ENCODE measurements around the gene CD300LF. TPM values are rescaled to one million over a fixed set of nuclear protein-coding genes. Genes with fewer than 3 reads are reported as not detected.

Gene CD300LF
- total RNA-seq, 1 experiment from 2014 or later, result not detected

DNA sequence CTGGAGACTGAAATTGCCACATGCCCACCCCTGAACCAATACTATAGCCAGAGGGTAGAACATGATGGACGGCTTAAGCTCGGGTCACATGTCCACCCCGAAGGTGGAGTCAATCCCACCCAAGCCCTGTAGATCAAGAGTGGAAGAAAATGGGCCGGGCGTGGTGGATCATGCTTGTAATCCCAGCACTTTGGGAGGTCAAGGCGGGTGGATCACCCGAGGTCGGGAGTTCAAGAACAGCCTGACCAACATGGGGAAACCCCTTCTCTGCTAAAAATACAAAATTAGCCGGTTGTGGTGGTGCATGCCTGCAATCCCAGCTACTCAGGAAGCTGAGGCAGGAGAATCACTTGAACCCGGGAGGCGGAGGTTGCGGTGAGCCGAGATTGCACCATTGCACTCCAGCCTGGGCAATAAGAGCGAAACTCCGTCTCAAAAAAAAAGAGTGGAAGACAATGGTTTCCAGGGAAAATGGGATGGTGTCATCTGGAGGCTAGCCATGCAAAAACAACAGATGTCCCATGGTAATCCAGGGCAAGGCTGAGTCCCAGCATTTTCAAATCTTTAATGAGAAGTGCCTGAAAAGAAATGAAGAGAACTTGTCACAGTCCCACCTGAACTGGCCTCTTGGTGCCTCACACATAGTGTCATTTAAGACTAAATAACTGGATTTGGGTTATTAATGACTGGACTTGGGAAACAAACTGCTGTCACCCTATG lies 30.1 kb downstream of the CD300LF start:
- Histone ChIP-seq H3K4me3 (ENCODE audit: low read length) (no peak overlapping the region), H3K9ac (ENCODE audit: low read length) (no peak overlapping the region), H3K27ac (ENCODE audit: low read length) (no peak overlapping the region)

DNA sequence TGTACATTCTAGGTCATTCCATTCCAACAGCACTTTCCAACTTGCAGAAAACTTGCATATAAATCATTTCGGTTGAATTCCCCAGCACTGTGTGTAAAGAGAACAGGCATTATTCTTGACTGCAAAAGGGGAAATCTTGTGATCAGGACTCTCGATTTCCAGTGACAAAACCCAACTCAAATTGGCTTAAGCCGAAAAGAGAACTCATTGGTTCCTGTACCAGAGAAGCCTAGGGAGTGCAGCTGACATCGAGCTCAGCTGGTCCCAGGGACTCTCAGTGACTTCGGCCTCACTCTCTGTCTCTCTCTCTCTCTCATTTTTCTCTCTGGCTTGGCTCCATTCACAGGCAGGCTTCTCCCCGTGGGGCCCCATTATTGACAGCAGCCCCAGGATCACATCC lies 30.7 kb downstream of the CD300LF start:
- Histone ChIP-seq H3K9me3 (ENCODE audit: low read length) (no peaks in the 10 kb centered on the region), H3K27ac (ENCODE audit: low read length) (no peak overlapping the region), H3K4me3 (ENCODE audit: low read length) (no peak overlapping the region), H3K9me2 (replicated peaks; ENCODE audit: insufficient read depth, low read length) (no peaks in the 10 kb centered on the region), H3K9ac (ENCODE audit: low read length) (no peak overlapping the region), H3K79me2 (ENCODE audit: low read length) (no peaks in the 10 kb centered on the region), H4K20me1 (ENCODE audit: insufficient read depth, low read depth, low read length) (no peaks in the 10 kb centered on the region), H3K27me3 (ENCODE audit: low read length) (no peaks in the 10 kb centered on the region), H3K4me2 (ENCODE audit: low read depth, low read length, poor library complexity, severe bottlenecking) (no peak overlapping the region), H3K36me3 (ENCODE audit: insufficient read depth, low read length) (no peaks in the 10 kb centered on the region), H2AFZ (ENCODE audit: low read length) (no peak overlapping the region), H3K4me1 (ENCODE audit: low read length) (peaks cover 15% of the 10 kb centered on the region)
- DNase-seq, result no peak

More for the DNA sequence above, 30.1 kb downstream of the CD300LF start:
- no peaks in the 10 kb centered on the region for H3K79me2 ChIP-seq (ENCODE audit: low read length)
- H3K9me2 ChIP-seq (replicated peaks; ENCODE audit: insufficient read depth, low read length), result no peaks in the 10 kb centered on the region
- H3K27me3 ChIP-seq (ENCODE audit: low read length), result no peaks in the 10 kb centered on the region
- H3K36me3 ChIP-seq (ENCODE audit: insufficient read depth, low read length), result no peaks in the 10 kb centered on the region
- peaks cover 15% of the 10 kb centered on the region for H3K4me1 ChIP-seq (ENCODE audit: low read length)
- H4K20me1 ChIP-seq (ENCODE audit: insufficient read depth, low read depth, low read length), result no peaks in the 10 kb centered on the region
- H2AFZ ChIP-seq (ENCODE audit: low read length), result no peak overlapping the region
- DNase-seq, result no peak
- no peak overlapping the region for H3K4me2 ChIP-seq (ENCODE audit: low read depth, low read length, poor library complexity, severe bottlenecking)
- H3K9me3 ChIP-seq (ENCODE audit: low read length), result no peaks in the 10 kb centered on the region

DNA sequence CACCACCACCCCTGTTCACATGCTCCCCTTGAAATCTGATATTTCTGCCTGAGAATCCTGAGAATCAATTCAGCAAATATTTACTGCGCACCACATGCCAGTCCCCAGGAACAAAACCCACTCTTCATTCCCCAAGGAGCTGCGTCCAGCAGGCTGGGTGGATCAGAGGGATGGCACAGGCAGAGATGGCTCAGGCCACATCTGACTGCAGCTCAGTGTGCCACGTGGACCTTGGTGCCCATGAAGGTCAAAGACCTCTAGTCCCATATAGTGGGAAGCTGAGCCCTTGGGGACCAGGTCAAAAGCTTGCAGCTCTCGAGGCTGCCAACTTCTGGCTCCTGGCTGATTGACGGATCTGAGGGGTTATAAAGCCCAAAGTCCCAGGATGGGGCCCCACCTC lies 31.8 kb downstream of the CD300LF start:
- DNase-seq, result no peak
- Histone ChIP-seq H4K20me1 (ENCODE audit: insufficient read depth, low read depth, low read length) (no peaks in the 10 kb centered on the region), H3K9ac (ENCODE audit: low read length) (no peak overlapping the region), H2AFZ (ENCODE audit: low read length) (no peak overlapping the region), H3K27ac (ENCODE audit: low read length) (no peak overlapping the region), H3K4me1 (ENCODE audit: low read length) (peaks cover 15% of the 10 kb centered on the region), H3K4me3 (ENCODE audit: low read length) (no peak overlapping the region), H3K79me2 (ENCODE audit: low read length) (no peaks in the 10 kb centered on the region), H3K9me3 (ENCODE audit: low read length) (no peaks in the 10 kb centered on the region), H3K4me2 (ENCODE audit: low read depth, low read length, poor library complexity, severe bottlenecking) (no peak overlapping the region), H3K9me2 (replicated peaks; ENCODE audit: insufficient read depth, low read length) (no peaks in the 10 kb centered on the region), H3K27me3 (ENCODE audit: low read length) (no peaks in the 10 kb centered on the region), H3K36me3 (ENCODE audit: insufficient read depth, low read length) (no peaks in the 10 kb centered on the region)

DNA sequence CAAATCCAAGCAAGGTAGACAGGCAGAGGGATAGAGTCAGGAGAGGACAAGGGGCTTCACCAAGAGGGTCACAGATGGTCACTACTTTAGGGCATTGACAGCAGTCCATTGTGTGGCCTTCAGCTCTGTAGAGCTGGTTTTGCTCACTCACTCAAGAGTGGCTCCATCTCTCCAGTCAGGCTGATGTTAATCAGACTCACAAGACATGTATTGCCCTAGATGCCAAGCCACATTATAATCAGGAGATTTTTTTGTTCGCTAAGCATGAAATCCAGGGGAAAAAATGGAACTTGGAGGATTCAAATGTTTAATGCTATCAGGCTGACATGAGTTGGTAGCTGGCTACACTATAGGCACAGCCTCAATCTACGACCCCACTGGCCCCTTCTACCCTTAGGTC lies 32.5 kb downstream of the CD300LF start:
- Histone ChIP-seq H3K9ac (ENCODE audit: low read length) (no peak overlapping the region), H3K4me2 (ENCODE audit: low read depth, low read length, poor library complexity, severe bottlenecking) (no peak overlapping the region), H3K36me3 (ENCODE audit: insufficient read depth, low read length) (no peaks in the 10 kb centered on the region), H3K79me2 (ENCODE audit: low read length) (no peaks in the 10 kb centered on the region), H3K9me3 (ENCODE audit: low read length) (no peaks in the 10 kb centered on the region), H3K4me3 (ENCODE audit: low read length) (no peak overlapping the region), H3K4me1 (ENCODE audit: low read length) (peaks cover 15% of the 10 kb centered on the region), H2AFZ (ENCODE audit: low read length) (no peak overlapping the region), H3K27me3 (ENCODE audit: low read length) (no peaks in the 10 kb centered on the region), H3K27ac (ENCODE audit: low read length) (no peak overlapping the region), H4K20me1 (ENCODE audit: insufficient read depth, low read depth, low read length) (no peaks in the 10 kb centered on the region), H3K9me2 (replicated peaks; ENCODE audit: insufficient read depth, low read length) (no peaks in the 10 kb centered on the region)
- DNase-seq, result no peak

DNA sequence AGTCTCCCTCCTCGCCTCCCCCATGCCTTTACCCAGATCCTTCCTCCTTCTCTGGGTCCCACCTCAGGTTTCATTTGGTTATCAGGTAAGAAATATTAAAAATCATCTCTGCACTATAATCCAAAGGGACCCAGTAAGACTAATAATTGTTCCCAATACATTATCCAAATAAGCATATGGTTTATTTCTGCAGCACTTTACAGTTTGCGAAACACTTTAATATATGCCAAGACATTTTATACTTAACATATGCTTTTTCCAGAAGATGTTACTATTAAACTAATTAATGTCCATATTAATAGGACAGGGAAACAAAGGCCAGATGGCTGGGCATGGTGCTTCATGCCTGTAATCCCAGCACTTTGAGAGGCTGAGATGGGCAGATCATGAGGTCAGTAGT lies 33.3 kb downstream of the CD300LF start:
- Histone ChIP-seq H2AFZ (ENCODE audit: low read length) (no peak overlapping the region), H4K20me1 (ENCODE audit: insufficient read depth, low read depth, low read length) (no peaks in the 10 kb centered on the region), H3K36me3 (ENCODE audit: insufficient read depth, low read length) (no peaks in the 10 kb centered on the region), H3K27ac (ENCODE audit: low read length) (no peak overlapping the region), H3K9me2 (replicated peaks; ENCODE audit: insufficient read depth, low read length) (no peaks in the 10 kb centered on the region), H3K4me3 (ENCODE audit: low read length) (no peak overlapping the region), H3K79me2 (ENCODE audit: low read length) (no peaks in the 10 kb centered on the region), H3K27me3 (ENCODE audit: low read length) (no peaks in the 10 kb centered on the region), H3K4me2 (ENCODE audit: low read depth, low read length, poor library complexity, severe bottlenecking) (no peak overlapping the region), H3K9ac (ENCODE audit: low read length) (no peak overlapping the region), H3K4me1 (ENCODE audit: low read length) (peaks cover 15% of the 10 kb centered on the region), H3K9me3 (ENCODE audit: low read length) (no peaks in the 10 kb centered on the region)
- no peak for DNase-seq

DNA sequence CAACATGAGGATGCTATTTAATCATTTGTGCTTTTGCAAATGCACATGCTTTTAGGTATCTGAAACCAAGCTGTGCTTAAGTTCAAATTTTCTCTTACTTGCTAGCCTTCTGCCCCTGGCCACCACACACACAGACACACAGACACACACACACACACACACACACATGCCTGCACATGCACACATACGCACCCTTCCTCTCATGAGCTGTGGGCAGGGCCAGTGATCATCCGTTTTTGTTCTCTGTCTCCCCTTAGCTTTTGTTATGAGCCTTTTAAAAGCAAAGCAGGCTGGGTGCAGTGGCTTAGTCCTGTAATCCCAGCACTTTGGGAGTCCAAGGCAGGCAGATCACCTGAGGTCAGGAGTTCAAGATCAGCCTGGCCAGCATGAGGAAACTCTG lies 34.2 kb downstream of the CD300LF start:
- no peaks in the 10 kb centered on the region for H3K9me3 ChIP-seq (ENCODE audit: low read length)
- no peaks in the 10 kb centered on the region for H3K79me2 ChIP-seq (ENCODE audit: low read length)
- no peaks in the 10 kb centered on the region for H3K36me3 ChIP-seq (ENCODE audit: insufficient read depth, low read length)
- H2AFZ ChIP-seq (ENCODE audit: low read length), result no peak overlapping the region
- H4K20me1 ChIP-seq (ENCODE audit: insufficient read depth, low read depth, low read length), result no peaks in the 10 kb centered on the region
- peaks cover 15% of the 10 kb centered on the region for H3K4me1 ChIP-seq (ENCODE audit: low read length)
- H3K27me3 ChIP-seq (ENCODE audit: low read length), result no peaks in the 10 kb centered on the region
- H3K9ac ChIP-seq (ENCODE audit: low read length), result no peak overlapping the region
- DNase-seq, result no peak
- H3K4me2 ChIP-seq (ENCODE audit: low read depth, low read length, poor library complexity, severe bottlenecking), result no peak overlapping the region
- H3K9me2 ChIP-seq (replicated peaks; ENCODE audit: insufficient read depth, low read length), result no peaks in the 10 kb centered on the region
- H3K4me3 ChIP-seq (ENCODE audit: low read length), result no peak overlapping the region
- H3K27ac ChIP-seq (ENCODE audit: low read length), result no peak overlapping the region

DNA sequence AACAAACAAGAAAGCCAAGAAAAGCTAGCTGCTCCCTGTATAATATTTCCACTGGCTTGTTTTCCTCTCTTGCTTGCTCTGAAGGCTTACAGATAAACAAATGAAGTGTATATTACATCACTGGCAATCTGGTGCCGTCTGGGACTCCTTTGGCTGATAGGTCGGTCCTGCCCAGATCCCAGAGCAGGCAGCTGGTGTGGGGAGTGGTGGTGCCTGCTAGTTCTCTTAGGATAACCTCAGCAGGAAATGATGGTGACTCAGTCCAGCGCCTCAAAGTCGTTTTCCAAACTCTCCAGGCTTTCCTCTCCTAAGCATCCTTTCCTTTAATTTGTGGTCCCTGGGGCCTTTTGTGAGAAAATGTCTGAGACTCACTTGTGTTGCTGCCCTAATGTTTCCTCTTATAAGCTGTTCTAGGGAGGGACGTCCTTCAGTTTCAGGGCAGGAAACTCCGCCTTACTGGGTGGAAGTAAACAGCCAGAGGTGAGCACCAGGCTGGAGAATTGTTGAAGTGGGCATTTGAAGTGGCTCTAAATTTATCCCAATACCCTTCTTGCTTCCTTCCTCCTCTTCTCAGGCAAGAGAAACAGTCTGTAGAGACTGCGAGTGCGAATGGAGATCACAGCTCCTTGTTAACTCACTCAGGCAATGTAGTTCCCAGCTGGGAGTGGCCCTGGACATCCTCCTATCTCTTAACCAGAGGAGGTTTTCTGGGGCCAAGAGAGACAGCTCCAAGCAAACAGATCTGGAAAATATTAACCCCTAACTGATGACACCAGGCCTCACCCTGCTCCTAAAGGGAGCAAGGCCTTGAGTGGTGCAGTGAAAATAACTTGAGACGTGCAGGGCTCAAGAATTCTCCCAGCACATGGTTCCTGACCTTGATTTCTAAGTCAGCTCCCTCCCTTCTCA lies 34.9 kb downstream of the CD300LF start:
- H3K27ac ChIP-seq (ENCODE audit: low read length), result no peak overlapping the region
- no peak for DNase-seq
- H2AFZ ChIP-seq (ENCODE audit: low read length), result no peak overlapping the region
- H3K4me3 ChIP-seq (ENCODE audit: low read length), result no peak overlapping the region
- H3K36me3 ChIP-seq (ENCODE audit: insufficient read depth, low read length), result no peaks in the 10 kb centered on the region
- H3K9me3 ChIP-seq (ENCODE audit: low read length), result no peaks in the 10 kb centered on the region
- H3K9me2 ChIP-seq (replicated peaks; ENCODE audit: insufficient read depth, low read length), result no peaks in the 10 kb centered on the region
- no peak overlapping the region for H3K9ac ChIP-seq (ENCODE audit: low read length)
- H3K27me3 ChIP-seq (ENCODE audit: low read length), result no peaks in the 10 kb centered on the region
- H3K4me2 ChIP-seq (ENCODE audit: low read depth, low read length, poor library complexity, severe bottlenecking), result no peak overlapping the region
- no peaks in the 10 kb centered on the region for H4K20me1 ChIP-seq (ENCODE audit: insufficient read depth, low read depth, low read length)
- no peaks in the 10 kb centered on the region for H3K79me2 ChIP-seq (ENCODE audit: low read length)
- H3K4me1 ChIP-seq (ENCODE audit: low read length), result peaks cover 15% of the 10 kb centered on the region

DNA sequence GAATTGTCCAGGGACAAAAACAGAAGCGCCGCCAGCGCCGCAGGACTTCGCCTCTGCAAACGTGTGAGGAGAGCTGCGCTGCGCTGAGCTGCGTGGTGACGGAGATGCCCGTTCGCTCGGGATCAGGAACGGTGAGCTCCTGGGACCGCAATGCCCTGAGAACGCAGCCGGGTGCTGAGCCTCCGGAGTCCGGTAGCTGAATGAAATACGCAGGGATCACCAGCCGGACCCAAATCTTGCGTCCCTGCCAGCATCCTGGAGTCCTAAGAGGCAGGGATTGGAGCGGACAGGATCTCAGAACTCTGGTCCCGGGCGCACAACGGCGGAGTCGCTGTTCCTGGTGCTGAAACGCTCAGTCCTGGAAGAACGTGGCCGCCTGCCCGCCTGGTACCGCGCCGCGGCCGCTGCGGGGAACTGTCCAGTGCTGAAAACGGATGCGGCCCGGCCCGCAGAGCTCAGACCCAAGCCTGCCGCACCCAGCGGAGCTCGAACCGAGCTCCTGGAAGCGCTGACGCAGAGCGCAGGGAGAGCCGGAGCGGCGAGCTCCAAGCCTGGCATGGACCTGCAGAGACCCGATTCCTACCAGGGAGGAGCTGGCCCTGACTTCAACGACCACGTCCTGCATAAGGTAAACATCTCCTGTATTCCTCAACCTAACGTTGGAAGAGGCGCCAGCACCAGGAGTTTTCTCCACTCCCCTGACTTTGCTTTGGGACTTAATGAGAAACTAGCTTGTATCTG lies 41.5 kb downstream of the CD300LF start:
- Histone ChIP-seq H3K4me2 (ENCODE audit: low read depth, low read length, poor library complexity, severe bottlenecking) (no peak overlapping the region), H3K9ac (ENCODE audit: low read length) (no peak overlapping the region), H3K9me3 (ENCODE audit: low read length) (no peaks in the 10 kb centered on the region), H3K4me1 (ENCODE audit: low read length) (no peaks in the 10 kb centered on the region), H3K79me2 (ENCODE audit: low read length) (no peaks in the 10 kb centered on the region), H2AFZ (ENCODE audit: low read length) (no peak overlapping the region), H3K4me3 (ENCODE audit: low read length) (no peak overlapping the region), H3K9me2 (replicated peaks; ENCODE audit: insufficient read depth, low read length) (no peaks in the 10 kb centered on the region), H3K27me3 (ENCODE audit: low read length) (no peaks in the 10 kb centered on the region), H3K36me3 (ENCODE audit: insufficient read depth, low read length) (no peaks in the 10 kb centered on the region), H3K27ac (ENCODE audit: low read length) (no peak overlapping the region), H4K20me1 (ENCODE audit: insufficient read depth, low read depth, low read length) (no peaks in the 10 kb centered on the region)
- DNase-seq, result no peak
